ENCODE measurements around the gene FRAT2. TPM values are rescaled to one million over a fixed set of nuclear protein-coding genes. Genes with fewer than 3 reads are reported as not detected.

Gene FRAT2
- total RNA-seq, 2 donors from 2014 or later = 43.0 to 45.3 TPM

DNA sequence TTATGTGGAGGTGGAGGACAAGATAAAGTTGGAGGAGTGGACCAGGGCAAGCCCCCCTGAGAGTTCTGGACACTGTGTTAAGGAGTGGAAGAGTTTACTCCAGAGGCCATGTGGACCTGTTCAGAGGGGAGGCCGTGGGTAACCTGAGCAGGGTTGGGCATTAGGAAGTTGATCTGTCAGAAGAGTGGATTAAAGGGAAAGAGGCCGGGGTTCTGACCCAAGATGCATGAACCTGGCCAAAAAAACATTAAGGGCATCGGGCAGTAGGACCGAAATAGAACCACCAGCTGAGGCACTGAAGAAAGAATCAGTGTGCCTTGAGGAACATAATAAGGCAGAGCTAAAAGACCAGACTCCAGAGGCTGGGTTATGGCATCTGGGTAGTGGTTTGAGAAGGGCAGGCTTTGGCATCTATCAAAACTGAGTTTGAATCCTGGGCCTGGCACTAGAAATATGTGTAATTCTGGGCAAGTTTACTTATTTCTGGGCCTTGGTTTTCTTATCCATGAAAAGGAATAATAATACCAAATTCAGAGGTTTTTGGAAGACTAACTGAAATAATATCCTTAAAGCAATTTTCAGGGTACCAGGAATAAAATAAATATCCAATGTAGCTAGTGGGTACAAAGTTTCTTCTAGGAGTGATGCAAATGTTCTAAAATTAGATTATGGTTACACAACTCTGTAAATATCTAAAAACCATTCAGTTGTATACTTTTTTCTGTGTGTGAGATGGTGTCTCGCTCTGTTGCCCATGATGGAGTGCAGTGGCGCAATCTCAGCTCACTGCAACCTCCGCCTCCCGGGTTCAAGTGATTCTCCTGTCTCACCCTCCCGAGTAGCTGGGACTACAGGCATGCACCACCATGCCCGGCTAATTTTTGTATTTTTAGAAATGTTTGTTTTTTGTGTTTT, 26.4 kb downstream of the FRAT2 start:
- no peaks in the 10 kb centered on the region for H3K27me3 ChIP-seq (replicated peaks; ENCODE audit: insufficient read depth)
- WGBS = 78% methylated on average over 10 of the region's 10 CpGs
- no peak overlapping the region for H3K27ac ChIP-seq
- intact Hi-C loops (cut with DNase I) = no loop called here
- TF ChIP-seq POLR2AphosphoS5 (IDR thresholded peaks at IDR 0.05) = no peak
- no peak for DNase-seq (ENCODE audit: low spot score)
- H3K9me3 ChIP-seq = no peaks in the 10 kb centered on the region
- no peaks in the 10 kb centered on the region for H3K4me1 ChIP-seq (replicated peaks)
- H3K36me3 ChIP-seq = no peaks in the 10 kb centered on the region
- no peak overlapping the region for H3K4me3 ChIP-seq

DNA sequence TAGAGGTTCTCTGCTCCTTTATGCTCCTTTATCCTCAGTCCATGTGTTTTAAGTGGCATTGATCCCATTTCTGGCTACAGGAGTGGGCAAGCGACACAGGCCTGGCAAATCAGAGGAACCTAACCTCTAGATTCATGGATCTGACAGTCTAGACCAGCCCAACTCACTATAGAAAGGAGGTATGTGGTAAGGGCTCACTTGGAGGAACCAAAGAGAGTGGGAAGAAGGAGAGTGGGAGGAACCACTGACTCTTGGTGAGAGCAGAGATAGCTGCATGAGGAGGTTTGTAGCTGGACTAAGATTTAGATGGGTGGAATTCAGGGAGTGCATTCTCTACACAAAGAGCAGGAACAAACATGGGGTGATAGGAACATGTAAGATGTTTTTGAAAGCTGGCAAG, 27.1 kb downstream of the FRAT2 start:
- H3K36me3 ChIP-seq = no peaks in the 10 kb centered on the region
- 94% methylated on average over 1 of the region's 1 CpG for WGBS
- no peak for DNase-seq (ENCODE audit: low spot score)
- TF ChIP-seq POLR2A (IDR thresholded peaks at IDR 0.05) (no peak), POLR2AphosphoS5 (IDR thresholded peaks at IDR 0.05) (no peak)
- TF ChIP-seq, protein P1, sequence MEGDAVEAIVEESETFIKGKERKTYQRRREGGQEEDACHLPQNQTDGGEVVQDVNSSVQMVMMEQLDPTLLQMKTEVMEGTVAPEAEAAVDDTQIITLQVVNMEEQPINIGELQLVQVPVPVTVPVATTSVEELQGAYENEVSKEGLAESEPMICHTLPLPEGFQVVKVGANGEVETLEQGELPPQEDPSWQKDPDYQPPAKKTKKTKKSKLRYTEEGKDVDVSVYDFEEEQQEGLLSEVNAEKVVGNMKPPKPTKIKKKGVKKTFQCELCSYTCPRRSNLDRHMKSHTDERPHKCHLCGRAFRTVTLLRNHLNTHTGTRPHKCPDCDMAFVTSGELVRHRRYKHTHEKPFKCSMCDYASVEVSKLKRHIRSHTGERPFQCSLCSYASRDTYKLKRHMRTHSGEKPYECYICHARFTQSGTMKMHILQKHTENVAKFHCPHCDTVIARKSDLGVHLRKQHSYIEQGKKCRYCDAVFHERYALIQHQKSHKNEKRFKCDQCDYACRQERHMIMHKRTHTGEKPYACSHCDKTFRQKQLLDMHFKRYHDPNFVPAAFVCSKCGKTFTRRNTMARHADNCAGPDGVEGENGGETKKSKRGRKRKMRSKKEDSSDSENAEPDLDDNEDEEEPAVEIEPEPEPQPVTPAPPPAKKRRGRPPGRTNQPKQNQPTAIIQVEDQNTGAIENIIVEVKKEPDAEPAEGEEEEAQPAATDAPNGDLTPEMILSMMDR (IDR thresholded peaks at IDR 0.05) = no peak
- no peaks in the 10 kb centered on the region for H3K4me1 ChIP-seq (replicated peaks)
- H3K9me3 ChIP-seq = no peaks in the 10 kb centered on the region
- intact Hi-C loops (cut with DNase I) = no loop called here
- no peaks in the 10 kb centered on the region for H3K27me3 ChIP-seq (replicated peaks; ENCODE audit: insufficient read depth)
- H3K27ac ChIP-seq = no peak overlapping the region
- H3K4me3 ChIP-seq = no peak overlapping the region

DNA sequence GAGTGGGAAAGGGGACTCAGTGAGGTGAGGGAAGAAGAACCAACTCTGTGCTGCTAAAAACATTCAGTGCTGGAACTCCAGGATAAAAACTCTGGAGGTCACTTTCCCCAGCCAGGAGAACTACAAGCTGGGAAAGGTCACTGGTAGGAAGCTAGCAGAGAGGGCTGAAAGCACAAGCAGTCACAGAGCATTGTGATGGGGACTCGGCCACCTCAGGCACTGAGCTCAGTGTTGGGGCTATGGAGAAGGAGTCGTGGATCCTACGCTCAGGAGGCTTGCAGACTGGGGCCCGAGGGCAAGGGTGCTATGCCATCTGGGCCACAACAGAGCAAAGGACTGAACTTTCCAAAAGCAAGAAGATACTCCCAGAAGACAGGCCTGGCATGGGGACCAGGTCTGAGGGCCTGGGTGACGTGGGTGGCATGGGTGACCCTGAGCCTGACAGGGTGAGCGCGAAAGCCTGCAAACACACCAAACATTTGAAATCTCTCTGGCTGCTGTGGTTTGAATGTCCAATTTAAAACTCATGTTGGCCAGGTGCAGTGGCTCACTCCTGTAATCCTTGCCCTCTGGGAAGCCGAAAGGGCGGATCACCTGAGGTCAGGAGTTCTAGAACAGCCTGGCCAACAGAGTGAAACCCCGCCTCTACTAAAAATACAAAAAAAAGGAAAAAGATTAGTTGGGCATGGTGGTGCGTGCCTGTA, 32.3 kb downstream of the FRAT2 start:
- Histone ChIP-seq H3K9me3 (no peaks in the 10 kb centered on the region), H3K27ac (no peak overlapping the region), H3K27me3 (replicated peaks; ENCODE audit: insufficient read depth) (no peaks in the 10 kb centered on the region), H3K4me1 (replicated peaks) (no peaks in the 10 kb centered on the region), H3K4me3 (no peak overlapping the region), H3K36me3 (no peaks in the 10 kb centered on the region)
- TF ChIP-seq POLR2AphosphoS5 (IDR thresholded peaks at IDR 0.05) = no peak
- TF ChIP-seq POLR2A (IDR thresholded peaks at IDR 0.05) = no peak
- TF ChIP-seq, protein P1 (IDR thresholded peaks at IDR 0.05) = no peak
- DNase-seq (ENCODE audit: low spot score) = no peak
- WGBS = 91% methylated on average over 11 of the region's 11 CpGs
- intact Hi-C loops (cut with DNase I) = no loop called here

DNA sequence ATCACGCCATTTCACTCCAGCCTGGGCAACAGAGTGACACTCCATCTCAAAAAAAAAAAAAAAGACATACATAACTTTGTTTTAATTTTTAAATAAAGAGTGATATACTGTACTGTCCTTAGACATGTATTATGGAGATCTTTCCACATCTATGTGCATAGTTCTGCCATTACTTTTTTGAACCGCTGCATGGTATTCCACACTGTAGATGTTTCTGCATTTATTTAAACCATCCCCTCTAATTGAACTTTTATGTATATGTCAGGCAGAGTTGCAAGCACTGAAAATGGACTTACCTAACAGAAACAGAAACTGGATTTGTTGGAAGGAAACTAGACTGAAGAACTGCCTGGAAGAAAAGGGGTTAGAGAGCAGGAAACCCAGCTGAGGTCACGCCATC, 33.5 kb downstream of the FRAT2 start:
- Histone ChIP-seq H3K36me3 (no peaks in the 10 kb centered on the region), H3K4me3 (no peak overlapping the region), H3K27me3 (replicated peaks; ENCODE audit: insufficient read depth) (no peaks in the 10 kb centered on the region), H3K9me3 (no peaks in the 10 kb centered on the region), H3K4me1 (replicated peaks) (no peaks in the 10 kb centered on the region), H3K27ac (no peak overlapping the region)
- intact Hi-C loops (cut with DNase I) = no loop called here
- TF ChIP-seq, protein P1 (IDR thresholded peaks at IDR 0.05) = no peak
- no peak for TF ChIP-seq POLR2A (IDR thresholded peaks at IDR 0.05)
- no peak for TF ChIP-seq POLR2AphosphoS5 (IDR thresholded peaks at IDR 0.05)
- DNase-seq (ENCODE audit: low spot score) = no peak
- 93% methylated on average over 3 of the region's 3 CpGs for WGBS

DNA sequence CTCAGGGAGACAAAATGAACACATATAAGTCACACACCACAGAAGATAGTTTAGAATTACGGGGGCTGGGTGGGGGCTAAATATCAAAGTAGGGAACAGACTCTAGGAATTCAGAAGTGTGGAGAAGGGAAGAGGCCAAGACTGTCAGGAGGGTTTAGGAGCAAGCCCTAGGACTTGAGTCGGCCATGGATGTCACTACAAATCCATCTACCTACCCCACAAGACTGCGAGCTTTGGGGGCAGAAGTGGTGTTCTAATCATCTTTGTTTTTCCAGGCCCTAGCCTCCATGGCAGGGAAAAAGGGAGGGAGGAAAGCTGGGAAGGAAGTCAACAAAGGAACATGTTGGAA, 36.3 kb downstream of the FRAT2 start:
- TF ChIP-seq POLR2A (IDR thresholded peaks at IDR 0.05) = no peak
- TF ChIP-seq POLR2AphosphoS5 (IDR thresholded peaks at IDR 0.05) = no peak
- TF ChIP-seq, protein P1 (IDR thresholded peaks at IDR 0.05) = no peak
- no peak overlapping the region for H3K27ac ChIP-seq
- WGBS = 78% methylated on average over 3 of the region's 3 CpGs
- DNase-seq (ENCODE audit: low spot score) = no peak
- no peaks in the 10 kb centered on the region for H3K9me3 ChIP-seq
- intact Hi-C loops (cut with DNase I) = no loop called here
- H3K4me3 ChIP-seq = no peak overlapping the region
- no peaks in the 10 kb centered on the region for H3K27me3 ChIP-seq (replicated peaks; ENCODE audit: insufficient read depth)
- H3K4me1 ChIP-seq (replicated peaks) = no peaks in the 10 kb centered on the region
- H3K36me3 ChIP-seq = no peaks in the 10 kb centered on the region

Data from prostate gland (tissue), 2 donors.